ENCODE results near the gene MCM7.

MCM7 gene

GRCh38 chr7:100126931-100127865, 26.0 kb upstream of the MCM7 start, which contains the start of gene MBLAC1:
MBLAC1 (plus strand) TSS chr7:100126967; CDS start chr7:100127396, 429 bp downstream.
- peak within 1 kb of the TSS; percentile 95 for H3K27ac ChIP-seq
- TF ChIP-seq CTCF (conservative IDR thresholded peaks at IDR 0.05), result no peak
- peak; percentile 86; the same call in 1 of the 2 replicates for TF ChIP-seq ZFX (IDR thresholded peaks at IDR 0.05)

- H3K27ac ChIP-seq, result peak overlapping the region; percentile 95
These were observed 25.2 kb upstream of the MCM7 start for GRCh38 chr7:100126239-100126930.

GRCh38 chr7:100124301-100125230, 23.4 kb upstream of the MCM7 start:
- no peak overlapping the region for H3K27ac ChIP-seq
- TF ChIP-seq ZFX (IDR thresholded peaks at IDR 0.05) (no peak), CTCF (conservative IDR thresholded peaks at IDR 0.05) (no peak)

More at GRCh38 chr7:100126239-100126930, 25.2 kb upstream of the MCM7 start:
- TF ChIP-seq CTCF (conservative IDR thresholded peaks at IDR 0.05) (no peak), ZFX (IDR thresholded peaks at IDR 0.05) (no peak)

- H3K27ac ChIP-seq, result no peak overlapping the region
- TF ChIP-seq CTCF (conservative IDR thresholded peaks at IDR 0.05) (no peak), ZFX (IDR thresholded peaks at IDR 0.05) (no peak)
These were observed 21.4 kb upstream of the MCM7 start for GRCh38 chr7:100122568-100122967.

- H3K27ac ChIP-seq, result no peak overlapping the region
- TF ChIP-seq ZFX (IDR thresholded peaks at IDR 0.05) (no peak), CTCF (conservative IDR thresholded peaks at IDR 0.05) (no peak)
These were observed 20.9 kb upstream of the MCM7 start for GRCh38 chr7:100122067-100122466.

- 0 out of 2 replicates have a peak overlapping the region, but pooled peaks have one; percentile 85 for H3K27ac ChIP-seq
- TF ChIP-seq CTCF (conservative IDR thresholded peaks at IDR 0.05) (no peak), ZFX (IDR thresholded peaks at IDR 0.05) (no peak)
These were observed 19.5 kb upstream of the MCM7 start for GRCh38 chr7:100120733-100121036.

All from C4-2B (cell line).